ENCODE results near the gene APLP2.
"Not testable (repeated sequence)": the region's sequence is repeated elsewhere in the genome, so short reads cannot be mapped to it uniquely, and the experiment has no call there.

Gene APLP2

GRCh38 chr11:130170345-130170744 lies 100.7 kb downstream of the APLP2 start:
- DNase-seq (ENCODE audit: low spot score) = no peak

- no peak for DNase-seq (ENCODE audit: low spot score)
These were observed 101.8 kb downstream of the APLP2 start for GRCh38 chr11:130171534-130171933.

DNA sequence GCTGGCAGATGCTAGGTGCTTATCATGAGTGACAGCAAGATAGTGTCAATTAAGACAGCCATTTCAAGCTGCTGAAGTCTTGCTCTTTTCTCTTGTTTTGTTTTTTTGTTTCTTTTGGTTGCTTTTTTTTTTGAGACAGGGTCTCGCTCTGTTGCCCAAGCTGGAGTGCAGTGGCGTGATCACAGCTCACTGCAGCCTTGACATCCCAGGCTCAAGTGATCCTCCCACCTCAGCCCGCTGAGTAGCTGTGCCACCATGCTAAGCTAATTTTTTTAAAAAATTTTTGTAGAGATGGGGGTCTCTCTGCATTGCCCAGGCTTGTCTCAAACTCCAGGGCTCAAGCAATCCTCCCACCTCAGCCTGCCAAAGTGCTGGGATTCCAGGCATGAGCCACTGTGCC lies 102.3 kb downstream of the APLP2 start:
- not testable (repeated sequence) for DNase-seq (ENCODE audit: low spot score)

GRCh38 chr11:130174642-130175041 lies 104.9 kb downstream of the APLP2 start:
- no peak for DNase-seq (ENCODE audit: low spot score)

GRCh38 chr11:130175898-130176297 lies 106.2 kb downstream of the APLP2 start:
- no peak for DNase-seq (ENCODE audit: low spot score)

- DNase-seq (ENCODE audit: low spot score) = no peak
These were observed 108.1 kb downstream of the APLP2 start for GRCh38 chr11:130177782-130178181.

DNA sequence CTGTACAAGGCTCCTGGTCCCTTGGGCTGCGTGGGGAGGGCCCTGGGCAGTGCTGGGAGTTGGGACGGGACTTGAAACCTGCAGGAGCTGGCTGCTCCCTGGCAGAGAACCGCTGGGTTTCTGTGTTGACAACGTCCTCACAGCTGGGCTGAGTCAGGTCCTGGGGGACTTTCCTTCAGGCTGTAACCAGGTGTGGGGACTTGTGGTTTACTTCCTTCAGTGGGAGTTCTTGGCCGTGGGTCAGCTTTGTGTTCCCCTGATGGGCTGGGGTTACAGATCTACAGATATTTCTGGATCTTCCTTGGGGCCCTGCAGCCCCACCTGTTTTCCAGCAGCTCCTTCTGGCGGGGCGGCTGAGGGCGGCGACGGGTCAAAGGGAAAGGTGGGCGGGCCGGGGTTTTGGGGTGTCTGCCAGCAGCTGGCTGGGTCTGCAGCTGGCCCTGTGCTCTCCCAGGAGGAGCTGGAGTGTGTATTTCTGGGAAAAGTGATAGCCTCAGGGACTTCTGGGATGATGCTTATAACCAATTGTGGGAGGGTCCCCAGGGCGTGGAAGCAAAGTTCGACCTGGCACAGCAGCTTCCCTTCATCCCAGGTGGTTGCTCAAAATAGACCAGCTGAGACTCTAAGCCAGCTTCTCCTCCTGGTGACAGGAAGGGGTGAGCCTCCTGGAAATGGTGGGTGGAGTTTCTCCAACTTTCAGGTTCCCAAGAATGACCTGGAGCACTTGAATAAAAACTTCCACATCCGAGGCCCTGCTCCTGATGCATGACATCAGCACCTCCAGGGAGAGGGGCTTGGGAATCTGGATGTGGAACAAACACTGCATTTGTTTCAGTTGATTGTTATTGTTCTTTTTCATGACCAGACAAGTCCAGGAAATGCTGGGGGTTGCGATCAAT lies 109.0 kb downstream of the APLP2 start:
- DNase-seq (ENCODE audit: low spot score) = peak; percentile 65

GRCh38 chr11:130179396-130180306 lies 110.0 kb downstream of the APLP2 start:
- peak; percentile 27 for DNase-seq (ENCODE audit: low spot score)

DNA sequence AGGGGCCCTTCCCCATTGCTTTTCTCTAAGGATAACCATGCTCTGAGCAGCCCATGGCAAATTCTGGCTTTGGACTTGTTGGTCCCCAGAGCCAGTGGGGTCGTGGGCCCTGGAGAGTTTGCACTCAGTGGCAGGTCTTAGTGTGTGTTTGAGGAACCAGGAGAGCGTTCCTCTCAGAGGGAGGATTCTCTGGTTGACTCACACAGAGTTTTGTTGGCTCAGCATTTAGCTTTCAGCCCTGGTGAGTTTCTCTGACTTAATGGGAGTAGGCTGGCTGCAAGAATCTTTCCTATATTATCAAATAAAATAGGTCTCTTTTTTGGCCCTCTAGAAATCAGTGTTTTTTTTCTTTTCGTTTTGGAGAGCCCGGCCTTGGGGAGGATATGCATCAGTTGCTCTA lies 110.8 kb downstream of the APLP2 start:
- DNase-seq (ENCODE audit: low spot score) = peak; percentile 30

DNA sequence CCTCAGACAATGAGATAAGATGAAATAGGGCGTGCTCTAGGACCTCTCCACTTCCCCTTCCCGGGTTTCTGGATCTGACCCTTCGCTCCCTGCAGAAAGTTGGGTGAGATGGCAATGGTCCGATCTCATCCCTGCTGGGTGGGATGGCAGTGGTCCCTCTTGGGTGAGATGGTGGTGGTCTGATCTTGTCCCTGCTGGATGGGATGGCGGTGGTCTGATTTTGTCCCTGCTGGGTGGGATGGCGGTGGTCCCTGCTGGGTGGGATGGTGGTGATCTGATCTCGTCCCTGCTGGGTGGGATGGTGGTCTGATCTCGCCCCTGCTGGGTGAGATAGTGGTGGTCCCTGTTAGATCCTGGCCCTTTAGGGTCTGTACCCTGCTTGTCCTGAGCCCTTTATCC lies 111.2 kb downstream of the APLP2 start:
- DNase-seq (ENCODE audit: low spot score) = no peak

- DNase-seq (ENCODE audit: low spot score) = peak; percentile 74
These were observed 111.9 kb downstream of the APLP2 start for GRCh38 chr11:130181295-130182272.

GRCh38 chr11:130183878-130184610 lies 114.3 kb downstream of the APLP2 start:
- DNase-seq (ENCODE audit: low spot score) = no peak

- DNase-seq (ENCODE audit: low spot score) = no peak
These were observed 117.4 kb downstream of the APLP2 start for GRCh38 chr11:130187096-130187495.

DNA sequence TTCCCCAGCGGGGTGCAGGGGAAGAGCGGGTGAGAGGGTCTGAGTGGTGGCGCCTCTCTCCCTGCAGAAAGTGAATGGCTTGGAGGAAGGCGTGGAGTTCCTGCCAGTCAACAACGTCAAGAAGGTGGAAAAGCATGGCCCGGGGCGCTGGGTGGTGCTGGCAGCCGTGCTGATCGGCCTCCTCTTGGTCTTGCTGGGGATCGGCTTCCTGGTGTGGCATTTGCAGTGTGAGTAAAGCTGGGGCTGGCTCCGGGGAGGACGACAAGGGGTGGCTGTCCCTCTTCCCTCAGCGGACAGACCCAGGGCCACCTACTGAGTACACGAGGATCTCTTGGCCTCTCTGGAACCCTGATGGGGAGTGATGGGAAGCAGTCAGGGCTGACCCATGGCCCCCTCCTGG lies 118.4 kb downstream of the APLP2 start:
- no peak for DNase-seq (ENCODE audit: low spot score)

DNA sequence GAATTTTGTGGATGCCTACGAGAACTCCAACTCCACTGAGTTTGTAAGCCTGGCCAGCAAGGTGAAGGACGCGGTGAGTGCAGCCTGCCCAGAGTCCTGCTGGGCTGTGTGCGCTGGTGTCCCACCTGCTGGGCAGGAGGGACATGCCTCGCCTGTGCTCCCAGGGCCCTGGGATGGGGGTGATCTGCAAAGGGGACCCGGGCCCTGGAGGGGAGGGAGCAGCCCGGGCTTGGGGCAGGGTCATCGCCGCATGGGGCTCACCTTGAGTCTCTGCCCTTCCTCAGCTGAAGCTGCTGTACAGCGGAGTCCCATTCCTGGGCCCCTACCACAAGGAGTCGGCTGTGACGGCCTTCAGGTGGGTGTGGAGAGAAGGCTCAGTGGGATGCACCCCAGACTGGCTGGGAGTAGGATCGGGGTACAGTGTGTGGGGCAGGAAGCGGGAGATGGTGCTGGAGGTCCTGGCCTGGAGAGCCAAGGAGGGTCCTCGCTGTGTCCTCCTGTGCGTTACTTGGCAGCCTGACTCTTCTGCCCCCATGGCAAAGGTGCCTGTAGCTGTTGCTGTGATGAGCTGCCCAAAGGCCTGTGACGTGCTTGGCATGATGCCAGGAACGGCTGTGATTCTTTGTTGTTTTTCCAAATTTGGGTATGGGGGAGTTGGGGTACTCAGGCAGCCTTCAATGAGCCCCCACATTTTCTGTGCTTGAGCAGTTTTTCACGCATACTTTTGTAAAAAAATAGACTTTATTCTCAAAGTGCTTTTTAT lies 119.1 kb downstream of the APLP2 start:
- no peak for DNase-seq (ENCODE audit: low spot score)

DNA sequence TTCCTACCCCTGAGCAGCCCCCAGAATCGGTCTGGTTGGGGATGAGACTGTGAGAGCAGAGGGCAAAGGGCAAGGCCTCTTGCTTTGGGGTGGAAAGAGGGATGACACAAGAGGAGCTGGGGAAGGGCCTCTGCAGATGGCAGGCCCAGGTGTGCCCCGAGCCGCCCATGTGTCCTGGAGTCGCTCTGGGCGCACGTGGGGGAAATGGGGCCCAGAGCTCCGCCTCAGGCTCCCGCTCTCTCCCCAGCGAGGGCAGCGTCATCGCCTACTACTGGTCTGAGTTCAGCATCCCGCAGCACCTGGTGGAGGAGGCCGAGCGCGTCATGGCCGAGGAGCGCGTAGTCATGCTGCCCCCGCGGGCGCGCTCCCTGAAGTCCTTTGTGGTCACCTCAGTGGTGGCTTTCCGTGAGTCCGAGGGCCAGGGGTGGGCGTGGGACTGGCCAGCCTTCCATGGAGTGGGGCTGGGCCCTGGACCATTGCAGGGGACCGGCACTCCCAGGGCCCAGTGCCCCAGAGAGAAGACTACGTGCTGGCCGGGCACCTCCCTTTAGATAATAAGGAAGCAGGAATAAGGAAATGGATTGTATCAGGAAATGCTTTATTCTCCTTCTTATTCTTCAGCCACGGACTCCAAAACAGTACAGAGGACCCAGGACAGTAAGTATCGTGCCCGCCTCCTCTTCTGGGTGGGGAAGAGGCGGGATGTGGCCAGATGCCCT lies 120.0 kb downstream of the APLP2 start:
- DNase-seq (ENCODE audit: low spot score) = no peak

DNA sequence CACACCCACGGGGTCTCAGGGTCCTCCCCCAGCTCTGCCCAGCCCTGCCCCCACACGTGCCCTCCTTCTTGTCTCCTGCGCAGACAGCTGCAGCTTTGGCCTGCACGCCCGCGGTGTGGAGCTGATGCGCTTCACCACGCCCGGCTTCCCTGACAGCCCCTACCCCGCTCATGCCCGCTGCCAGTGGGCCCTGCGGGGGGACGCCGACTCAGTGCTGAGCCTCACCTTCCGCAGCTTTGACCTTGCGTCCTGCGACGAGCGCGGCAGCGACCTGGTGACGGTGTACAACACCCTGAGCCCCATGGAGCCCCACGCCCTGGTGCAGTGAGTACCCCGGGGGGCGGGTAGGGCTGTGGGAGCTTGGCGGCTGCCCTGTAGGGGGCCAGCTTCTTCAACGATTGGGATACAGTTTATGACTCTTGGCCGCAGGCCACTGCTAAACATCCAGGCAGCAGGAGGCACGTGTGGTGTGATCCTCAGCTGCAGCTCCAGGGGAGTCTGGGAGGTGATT lies 120.7 kb downstream of the APLP2 start:
- no peak for DNase-seq (ENCODE audit: low spot score)

- no peak for DNase-seq (ENCODE audit: low spot score)
These were observed 122.2 kb downstream of the APLP2 start for GRCh38 chr11:130191896-130192295.

DNA sequence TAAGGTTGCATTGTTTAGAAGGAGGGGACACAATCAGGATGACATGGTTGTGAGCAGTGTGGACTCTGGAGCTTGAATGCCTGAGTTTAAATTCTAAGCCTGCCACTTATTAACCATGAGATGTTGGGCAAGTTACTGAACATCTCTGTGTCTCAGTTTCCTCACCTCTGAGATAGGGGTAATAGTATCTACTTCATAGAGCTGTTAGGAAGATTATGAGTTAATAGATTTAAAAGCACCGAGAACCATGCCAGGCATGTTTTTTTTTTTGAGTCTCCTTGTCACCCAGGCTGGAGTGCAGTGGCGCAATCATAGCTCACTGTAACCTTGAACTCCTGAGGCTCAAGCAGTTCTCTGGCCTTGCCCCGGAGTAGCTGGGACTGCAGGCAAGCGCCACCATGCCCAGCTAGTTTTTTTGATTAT lies 123.2 kb downstream of the APLP2 start:
- no peak for DNase-seq (ENCODE audit: low spot score)
